ENCODE results near the gene GLRA3.
"Not testable (repeated sequence)": the region's sequence is repeated elsewhere in the genome, so short reads cannot be mapped to it uniquely, and the experiment has no call there.

Gene GLRA3

GRCh38 chr4:174828845-174829701 lies at the start of gene GLRA3:
GLRA3 (minus strand) TSS chr4:174829247; CDS start chr4:174828811, 436 bp downstream.
- peak; percentile 97 for DNase-seq

DNA sequence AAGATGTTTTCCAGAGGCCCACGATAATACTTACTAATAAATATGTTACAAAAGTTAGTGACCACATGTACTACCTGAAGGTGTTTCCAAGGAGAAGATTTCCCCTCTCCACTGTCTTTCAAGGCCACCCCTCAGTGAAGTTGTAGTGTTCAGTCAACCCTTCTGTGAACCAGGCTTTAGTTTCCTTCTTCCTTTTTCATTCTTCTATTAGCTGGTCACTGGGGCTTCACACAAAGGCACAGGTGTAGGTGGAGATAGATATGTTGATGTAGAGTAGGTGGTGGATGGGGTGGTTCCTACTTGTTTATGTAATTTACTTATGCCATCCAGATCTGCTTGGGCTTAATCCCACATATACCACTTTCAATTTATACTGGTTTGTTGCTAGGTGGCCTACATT lies 45.9 kb upstream of the GLRA3 start:
- no peak for DNase-seq

GRCh38 chr4:174873931-174874330 lies 44.9 kb upstream of the GLRA3 start:
- DNase-seq, result no peak

- DNase-seq, result not testable (repeated sequence)
Measured at GRCh38 chr4:174873146-174873545, 44.1 kb upstream of the GLRA3 start.

DNA sequence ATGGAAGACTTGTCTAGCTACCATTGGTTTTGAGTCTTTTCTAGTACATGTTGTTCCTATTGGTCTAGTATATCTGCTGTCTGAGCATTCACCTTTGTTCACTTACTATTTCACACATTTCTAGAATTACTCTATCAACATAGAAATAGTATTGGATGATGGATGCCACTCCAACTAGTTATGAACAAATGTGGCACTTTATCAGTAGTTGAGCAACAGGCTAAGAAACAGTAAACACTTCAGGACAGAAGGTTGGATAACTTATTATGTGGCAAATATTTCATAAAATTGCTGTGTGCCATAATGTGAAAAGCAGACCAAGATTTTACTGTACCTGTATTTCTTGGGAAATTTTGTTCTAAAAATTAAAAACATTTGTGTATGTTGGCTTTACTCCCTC lies 42.4 kb upstream of the GLRA3 start:
- no peak for DNase-seq

- DNase-seq, result no peak
Measured at GRCh38 chr4:174870311-174870710, 41.3 kb upstream of the GLRA3 start.

DNA sequence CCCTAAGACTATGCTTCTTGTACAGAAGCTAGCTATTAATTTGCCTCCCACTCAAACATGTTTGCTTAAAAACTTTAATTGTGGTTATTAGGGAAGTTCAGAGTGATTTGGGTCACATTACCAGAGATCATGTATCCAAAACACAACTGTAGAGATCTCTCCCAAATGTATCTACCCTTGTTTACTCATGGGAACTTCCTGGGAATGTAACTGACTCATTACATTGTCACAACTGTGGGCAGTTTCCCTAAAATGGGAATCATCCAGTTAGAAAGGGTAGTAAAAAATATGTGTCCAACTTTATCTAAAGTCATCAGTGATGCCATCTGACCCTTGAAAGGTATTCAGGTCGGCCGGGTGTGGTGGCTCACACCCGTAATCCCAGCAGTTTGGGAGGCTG lies 40.3 kb upstream of the GLRA3 start:
- no peak for DNase-seq

DNA sequence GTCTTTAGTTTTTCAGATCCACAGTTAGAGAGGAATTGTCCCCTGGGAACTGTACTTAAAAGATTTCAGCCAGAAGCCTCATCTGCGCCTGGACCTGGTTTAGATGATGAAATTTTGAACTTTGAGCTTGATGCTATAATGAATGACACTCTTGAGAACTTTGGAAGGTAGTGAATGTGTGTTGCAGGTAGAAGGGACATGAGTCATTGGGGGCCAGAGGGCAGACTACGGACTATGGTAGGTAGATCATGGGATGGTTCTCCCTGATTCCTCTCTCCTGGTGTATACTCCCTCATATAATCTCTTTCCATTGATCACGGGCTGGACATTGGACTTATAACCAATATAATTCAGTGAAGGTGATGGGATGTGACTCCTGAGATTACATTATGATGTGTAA lies 38.9 kb upstream of the GLRA3 start:
- no peak for DNase-seq

DNA sequence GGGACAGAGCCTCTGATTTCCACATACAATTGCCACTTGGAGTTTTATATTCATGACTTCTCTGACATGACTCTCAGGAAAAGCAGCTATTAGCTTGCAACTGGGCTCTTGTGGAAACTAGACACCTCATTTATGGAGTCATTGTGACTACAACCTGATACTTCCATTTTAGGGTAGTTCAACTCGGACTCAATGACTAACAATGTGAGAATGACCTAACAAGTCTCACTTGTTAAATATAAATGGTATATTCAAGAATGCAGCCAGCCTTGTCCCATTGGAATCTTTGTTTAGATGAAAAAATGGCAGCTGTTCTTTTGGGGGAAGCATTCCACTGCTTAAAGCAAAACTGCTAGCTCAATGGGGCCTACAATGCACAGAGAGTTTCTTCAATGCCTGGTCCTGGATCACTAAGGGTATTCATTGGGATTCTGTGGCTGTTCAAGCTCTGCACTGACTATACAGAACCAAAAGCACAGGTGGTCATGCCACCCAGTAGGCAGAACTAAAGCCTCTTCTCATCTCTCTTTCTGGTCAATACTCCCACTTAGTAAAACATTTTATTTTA lies 36.5 kb upstream of the GLRA3 start:
- DNase-seq, result no peak

- DNase-seq, result no peak
Measured at GRCh38 chr4:174864031-174864430, 35.0 kb upstream of the GLRA3 start.

GRCh38 chr4:174860588-174860987 lies 31.5 kb upstream of the GLRA3 start:
- peak; percentile 79 for DNase-seq

- no peak for DNase-seq
Measured at GRCh38 chr4:174859904-174860303, 30.9 kb upstream of the GLRA3 start.

GRCh38 chr4:174856926-174857800 lies 28.1 kb upstream of the GLRA3 start:
- DNase-seq, result no peak

DNA sequence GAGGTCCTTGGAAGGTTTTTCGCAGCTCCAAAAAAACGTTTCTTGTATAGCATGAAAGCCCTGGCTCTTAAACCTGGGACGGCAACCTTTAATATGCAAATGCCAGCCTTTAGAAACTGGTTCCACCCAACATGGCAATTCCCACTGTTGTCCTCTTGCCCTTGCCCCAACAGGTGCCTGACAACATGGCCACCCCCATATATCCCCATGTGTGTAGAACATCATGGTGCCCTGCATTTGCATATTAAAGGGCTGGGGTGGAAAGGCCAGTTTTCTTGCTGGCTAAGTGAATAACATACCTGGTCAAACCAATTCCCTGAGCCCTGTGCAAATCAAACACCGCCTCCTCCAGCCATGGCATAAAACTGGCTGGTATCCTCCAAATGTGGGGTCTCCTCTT lies 26.0 kb upstream of the GLRA3 start:
- DNase-seq, result no peak

- DNase-seq, result no peak
Measured at GRCh38 chr4:174853629-174854028, 24.6 kb upstream of the GLRA3 start.

- no peak for DNase-seq
Measured at GRCh38 chr4:174848596-174848995, 19.5 kb upstream of the GLRA3 start.

- no peak for DNase-seq
Measured at GRCh38 chr4:174847801-174848427, 18.9 kb upstream of the GLRA3 start.

DNA sequence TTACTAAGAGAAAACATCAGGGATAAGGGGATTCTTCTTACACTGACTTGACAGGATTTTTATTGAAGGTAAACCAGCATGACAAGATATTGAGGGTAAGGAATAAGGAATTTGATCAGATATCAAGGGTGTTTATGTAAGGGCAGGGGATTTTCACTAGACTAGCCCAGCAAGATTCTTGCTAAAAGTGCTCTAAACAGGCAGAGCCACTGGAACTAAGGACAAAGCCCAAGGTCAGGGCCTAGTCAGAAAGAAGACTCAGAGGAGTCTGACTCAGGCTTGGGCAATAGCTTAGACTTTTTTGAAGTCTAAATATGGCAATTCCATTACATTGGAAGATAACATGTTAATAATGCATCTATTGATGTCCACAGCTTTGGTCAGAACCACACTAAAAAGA lies 6.5 kb upstream of the GLRA3 start:
- no peak for DNase-seq

- no peak for DNase-seq
Measured at GRCh38 chr4:174834477-174834876, 5.4 kb upstream of the GLRA3 start.

GRCh38 chr4:174826660-174827059 lies 2.4 kb downstream of the GLRA3 start:
- no peak for DNase-seq

GRCh38 chr4:174815282-174815681 lies 13.8 kb downstream of the GLRA3 start:
- no peak for DNase-seq

GRCh38 chr4:174813292-174813691 lies 15.8 kb downstream of the GLRA3 start:
- no peak for DNase-seq

GRCh38 chr4:174810834-174811233 lies 18.2 kb downstream of the GLRA3 start:
- no peak for DNase-seq

Data from DMS153 (cell line).